ENCODE data around the gene OSMR.
"Not testable (repeated sequence)": the region's sequence is repeated elsewhere in the genome, so short reads cannot be mapped to it uniquely, and the experiment has no call there.

Gene OSMR

DNA sequence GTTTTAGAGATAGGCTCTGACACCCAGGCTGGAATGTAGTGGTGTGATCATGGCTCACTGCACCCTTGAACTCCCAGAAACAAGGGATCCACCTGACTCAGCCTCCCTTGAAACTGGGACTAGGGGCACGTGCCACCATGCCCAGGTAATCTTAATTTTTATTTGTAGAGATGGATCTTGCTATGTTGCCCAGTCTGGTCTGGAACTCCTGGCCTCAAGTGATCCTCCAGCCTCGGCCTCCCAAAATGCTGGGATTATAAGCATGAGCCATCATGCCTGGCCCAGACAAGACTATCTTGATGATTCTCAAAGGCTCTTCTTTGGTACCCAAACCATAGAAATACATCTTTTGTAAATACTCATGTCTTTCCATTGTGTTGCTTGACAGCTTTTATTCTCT, 10.8 kb downstream of the OSMR start:
- Histone ChIP-seq H3F3A (ENCODE audit: control insufficient read depth, insufficient read depth) (no peaks in the 10 kb centered on the region), H3K4me2 (ENCODE audit: low read length) (no peak overlapping the region), H4K20me1 (ENCODE audit: control insufficient read depth, insufficient read depth, low read depth, low read length) (no peaks in the 10 kb centered on the region), H3K27me3 (ENCODE audit: control insufficient read depth, low read length) (no peaks in the 10 kb centered on the region), H3K36me3 (ENCODE audit: control insufficient read depth, low read length) (no peaks in the 10 kb centered on the region), H3K27ac (ENCODE audit: low read depth, low read length) (no peak overlapping the region), H3K4me1 (ENCODE audit: control insufficient read depth, low read length) (no peaks in the 10 kb centered on the region), H3K79me2 (ENCODE audit: control insufficient read depth, low read length) (no peaks in the 10 kb centered on the region), H3K9me2 (replicated peaks; ENCODE audit: control insufficient read depth, low read length) (no peaks in the 10 kb centered on the region), H3K9me3 (ENCODE audit: control insufficient read depth, insufficient read depth, low read length) (no peaks in the 10 kb centered on the region), H3K4me3 (ENCODE audit: low read length) (no peak overlapping the region)
- no peak for TF ChIP-seq EZH2phosphoT487 (IDR thresholded peaks at IDR 0.05; ENCODE audit: borderline replicate concordance, low read length)
- TF ChIP-seq, protein P1, sequence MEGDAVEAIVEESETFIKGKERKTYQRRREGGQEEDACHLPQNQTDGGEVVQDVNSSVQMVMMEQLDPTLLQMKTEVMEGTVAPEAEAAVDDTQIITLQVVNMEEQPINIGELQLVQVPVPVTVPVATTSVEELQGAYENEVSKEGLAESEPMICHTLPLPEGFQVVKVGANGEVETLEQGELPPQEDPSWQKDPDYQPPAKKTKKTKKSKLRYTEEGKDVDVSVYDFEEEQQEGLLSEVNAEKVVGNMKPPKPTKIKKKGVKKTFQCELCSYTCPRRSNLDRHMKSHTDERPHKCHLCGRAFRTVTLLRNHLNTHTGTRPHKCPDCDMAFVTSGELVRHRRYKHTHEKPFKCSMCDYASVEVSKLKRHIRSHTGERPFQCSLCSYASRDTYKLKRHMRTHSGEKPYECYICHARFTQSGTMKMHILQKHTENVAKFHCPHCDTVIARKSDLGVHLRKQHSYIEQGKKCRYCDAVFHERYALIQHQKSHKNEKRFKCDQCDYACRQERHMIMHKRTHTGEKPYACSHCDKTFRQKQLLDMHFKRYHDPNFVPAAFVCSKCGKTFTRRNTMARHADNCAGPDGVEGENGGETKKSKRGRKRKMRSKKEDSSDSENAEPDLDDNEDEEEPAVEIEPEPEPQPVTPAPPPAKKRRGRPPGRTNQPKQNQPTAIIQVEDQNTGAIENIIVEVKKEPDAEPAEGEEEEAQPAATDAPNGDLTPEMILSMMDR (IDR thresholded peaks at IDR 0.05; ENCODE audit: low read depth, low read length, poor library complexity, severe bottlenecking) = no peak

DNA sequence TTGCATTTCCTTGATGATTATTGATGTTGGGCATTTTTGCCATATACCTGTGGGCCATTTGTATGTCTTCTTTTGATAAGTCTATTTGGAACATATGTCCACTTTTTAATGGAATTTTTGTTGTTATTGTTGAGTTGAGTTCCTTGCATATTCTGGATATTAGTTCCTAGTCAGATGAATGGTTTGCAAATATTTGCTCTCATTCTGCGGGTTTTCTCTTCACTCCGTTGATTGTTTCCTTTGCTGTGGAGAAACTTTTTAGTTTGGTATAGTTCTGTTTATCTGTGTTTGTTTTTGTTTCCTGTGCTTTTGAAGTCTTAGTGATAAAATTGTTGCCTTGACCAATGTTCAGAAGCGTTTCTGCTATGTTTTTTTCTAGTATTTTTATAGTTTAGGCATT, 13.0 kb downstream of the OSMR start:
- TF ChIP-seq, protein P1 (IDR thresholded peaks at IDR 0.05; ENCODE audit: low read depth, low read length, poor library complexity, severe bottlenecking) = no peak
- Histone ChIP-seq H3K27ac (ENCODE audit: low read depth, low read length) (no peak overlapping the region), H3K27me3 (ENCODE audit: control insufficient read depth, low read length) (no peaks in the 10 kb centered on the region), H3K9me3 (ENCODE audit: control insufficient read depth, insufficient read depth, low read length) (no peaks in the 10 kb centered on the region), H3F3A (ENCODE audit: control insufficient read depth, insufficient read depth) (no peaks in the 10 kb centered on the region), H3K4me2 (ENCODE audit: low read length) (no peak overlapping the region), H4K20me1 (ENCODE audit: control insufficient read depth, insufficient read depth, low read depth, low read length) (no peaks in the 10 kb centered on the region), H3K4me3 (ENCODE audit: low read length) (no peak overlapping the region), H3K36me3 (ENCODE audit: control insufficient read depth, low read length) (no peaks in the 10 kb centered on the region), H3K4me1 (ENCODE audit: control insufficient read depth, low read length) (no peaks in the 10 kb centered on the region), H3K9me2 (replicated peaks; ENCODE audit: control insufficient read depth, low read length) (no peaks in the 10 kb centered on the region), H3K79me2 (ENCODE audit: control insufficient read depth, low read length) (no peaks in the 10 kb centered on the region)

DNA sequence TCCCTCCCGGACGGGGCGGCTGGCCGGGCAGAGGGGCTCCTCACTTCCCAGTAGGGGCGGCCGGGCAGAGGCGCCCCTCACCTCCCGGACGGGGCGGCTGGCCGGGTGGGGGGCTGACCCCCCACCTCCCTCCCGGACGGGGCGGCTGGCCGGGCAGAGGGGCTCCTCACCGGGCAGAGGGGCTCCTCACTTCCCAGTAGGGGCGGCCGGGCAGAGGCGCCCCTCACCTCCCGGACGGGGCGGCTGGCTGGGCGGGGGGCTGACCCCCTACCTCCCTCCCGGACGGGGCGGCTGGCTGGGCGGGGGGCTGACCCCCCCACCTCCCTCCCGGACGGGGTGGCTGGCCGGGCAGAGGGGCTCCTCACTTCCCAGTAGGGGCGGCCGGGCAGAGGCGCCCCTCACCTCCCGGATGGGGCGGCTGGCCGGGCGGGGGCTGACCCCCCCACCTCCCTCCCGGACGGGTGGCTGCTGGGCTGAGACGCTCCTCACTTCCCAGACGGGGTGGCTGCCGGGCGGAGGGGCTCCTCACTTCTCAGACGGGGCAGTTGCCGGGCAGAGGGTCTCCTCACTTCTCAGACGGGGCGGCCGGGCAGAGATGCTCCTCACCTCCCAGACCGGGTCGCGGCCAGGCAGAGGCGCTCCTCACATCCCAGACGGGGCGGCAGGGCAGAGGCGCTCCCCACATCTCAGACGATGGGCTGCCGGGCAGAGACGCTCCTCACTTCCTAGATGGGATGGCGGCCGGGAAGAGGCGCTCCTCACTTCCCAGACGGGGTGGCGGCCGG, 16.4 kb downstream of the OSMR start:
- not testable (repeated sequence) for H3K27ac ChIP-seq (ENCODE audit: low read depth, low read length); H3F3A ChIP-seq (ENCODE audit: control insufficient read depth, insufficient read depth); H3K9me3 ChIP-seq (ENCODE audit: control insufficient read depth, insufficient read depth, low read length); H3K9me2 ChIP-seq (replicated peaks; ENCODE audit: control insufficient read depth, low read length); H3K4me3 ChIP-seq (ENCODE audit: low read length); H3K79me2 ChIP-seq (ENCODE audit: control insufficient read depth, low read length); H3K4me2 ChIP-seq (ENCODE audit: low read length); H3K4me1 ChIP-seq (ENCODE audit: control insufficient read depth, low read length); H4K20me1 ChIP-seq (ENCODE audit: control insufficient read depth, insufficient read depth, low read depth, low read length); H3K36me3 ChIP-seq (ENCODE audit: control insufficient read depth, low read length); H3K27me3 ChIP-seq (ENCODE audit: control insufficient read depth, low read length)

DNA sequence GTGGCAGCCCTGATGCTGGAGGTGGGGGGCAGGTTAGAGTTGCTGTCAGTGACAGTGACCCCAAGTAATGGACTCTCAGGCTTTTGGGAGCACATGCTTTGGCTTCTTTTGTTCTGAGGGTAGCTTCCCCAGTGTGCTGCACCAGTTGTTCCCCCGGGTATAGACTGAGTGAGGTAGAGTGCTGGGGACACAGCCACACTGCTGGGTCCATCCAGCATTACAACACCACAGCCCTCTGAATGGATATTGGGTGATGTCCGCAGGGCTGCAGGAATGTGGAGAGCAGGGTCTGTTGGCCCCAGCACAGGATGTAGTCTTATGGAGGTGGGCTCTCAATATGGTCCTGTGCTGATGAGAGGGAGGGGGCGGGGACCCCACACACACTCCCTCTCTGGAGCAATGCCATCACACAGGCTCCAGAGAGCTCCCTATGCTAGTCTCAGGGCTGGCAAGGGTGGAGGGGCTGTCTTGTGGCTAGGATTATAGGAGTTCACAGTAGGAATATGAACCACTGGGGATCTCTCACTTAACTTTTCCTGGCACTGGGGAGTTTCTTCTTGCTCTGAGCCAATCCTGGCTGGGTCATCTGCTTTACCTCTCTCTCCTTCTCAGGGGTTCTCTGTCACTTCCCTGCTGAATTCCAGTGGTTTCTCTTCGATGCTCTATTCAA, 20.7 kb downstream of the OSMR start:
- no peaks in the 10 kb centered on the region for H3K4me1 ChIP-seq (ENCODE audit: control insufficient read depth, low read length)
- H3K4me2 ChIP-seq (ENCODE audit: low read length) = no peak overlapping the region
- H3K9me3 ChIP-seq (ENCODE audit: control insufficient read depth, insufficient read depth, low read length) = no peaks in the 10 kb centered on the region
- H4K20me1 ChIP-seq (ENCODE audit: control insufficient read depth, insufficient read depth, low read depth, low read length) = no peaks in the 10 kb centered on the region
- H3K4me3 ChIP-seq (ENCODE audit: low read length) = no peak overlapping the region
- H3K79me2 ChIP-seq (ENCODE audit: control insufficient read depth, low read length) = no peaks in the 10 kb centered on the region
- H3K9me2 ChIP-seq (replicated peaks; ENCODE audit: control insufficient read depth, low read length) = no peaks in the 10 kb centered on the region; the same call in 1 of the 2 replicates
- H3F3A ChIP-seq (ENCODE audit: control insufficient read depth, insufficient read depth) = no peaks in the 10 kb centered on the region
- H3K27ac ChIP-seq (ENCODE audit: low read depth, low read length) = no peak overlapping the region
- no peaks in the 10 kb centered on the region for H3K27me3 ChIP-seq (ENCODE audit: control insufficient read depth, low read length)
- no peaks in the 10 kb centered on the region for H3K36me3 ChIP-seq (ENCODE audit: control insufficient read depth, low read length)
- no peak for TF ChIP-seq EZH2phosphoT487 (IDR thresholded peaks at IDR 0.05; ENCODE audit: borderline replicate concordance, low read length)
- TF ChIP-seq, protein P1 (IDR thresholded peaks at IDR 0.05; ENCODE audit: low read depth, low read length, poor library complexity, severe bottlenecking) = no peak
